GM06990 (cell line): ENCODE measurements around the gene CDKN2A.

Source experiments
- DNase-seq: peaks from one replicate; pipeline ENCODE4 v3.0.0-alpha.2; 2011; ENCODE audit not compliant: insufficient read length; ENCODE audit errors: extremely low read depth
- H3K27me3 ChIP-seq: replicated peaks from 2 replicates; pipeline ENCODE4 v1.6.0; 2011; ENCODE audit warnings: low read length; ENCODE audit not compliant: control insufficient read depth, insufficient read depth
- H3K36me3 ChIP-seq: 2 replicates; pipeline ENCODE4 v1.5.1; 2011; ENCODE audit warnings: low read length; ENCODE audit not compliant: control insufficient read depth, insufficient read depth
- H3K4me3 ChIP-seq: replicated peaks from 2 replicates; pipeline ENCODE4 v1.5.1; 2011; ENCODE audit warnings: low read depth, mild to moderate bottlenecking, control low read depth, low read length
- CTCF ChIP-seq: IDR thresholded peaks from 2 replicates; pipeline ENCODE4 v1.5.1; 2011; ENCODE audit warnings: low read length, control low read depth, mild to moderate bottlenecking, inconsistent platforms; ENCODE audit not compliant: insufficient read depth, poor library complexity, severe bottlenecking

Gene CDKN2A

GRCh38 chr9:21989440-21990189, 4.6 kb downstream of the CDKN2A start:
- no peak for TF ChIP-seq CTCF
- Histone ChIP-seq H3K36me3 (no peaks in the 10 kb centered on the region), H3K27me3 (no peaks in the 10 kb centered on the region), H3K4me3 (no peak overlapping the region)
- DNase-seq, result no peak

GRCh38 chr9:21988056-21988990, 5.9 kb downstream of the CDKN2A start:
- Histone ChIP-seq H3K4me3 (no peak overlapping the region), H3K27me3 (no peaks in the 10 kb centered on the region), H3K36me3 (no peaks in the 10 kb centered on the region)
- TF ChIP-seq CTCF, result no peak
- DNase-seq, result no peak

GRCh38 chr9:21985964-21986667, 8.1 kb downstream of the CDKN2A start:
- no peak for DNase-seq
- no peak overlapping the region for H3K4me3 ChIP-seq
- no peaks in the 10 kb centered on the region for H3K27me3 ChIP-seq
- no peaks in the 10 kb centered on the region for H3K36me3 ChIP-seq
- TF ChIP-seq CTCF, result no peak

GRCh38 chr9:21984101-21984500, 10.1 kb downstream of the CDKN2A start:
- no peak for DNase-seq
- no peak for TF ChIP-seq CTCF
- Histone ChIP-seq H3K4me3 (no peak overlapping the region), H3K36me3 (no peaks in the 10 kb centered on the region), H3K27me3 (no peaks in the 10 kb centered on the region)

- TF ChIP-seq CTCF, result no peak
- H3K27me3 ChIP-seq, result no peaks in the 10 kb centered on the region
- DNase-seq, result no peak
These were observed 10.6 kb downstream of the CDKN2A start for GRCh38 chr9:21983561-21983935.

More at GRCh38 chr9:21983561-21983935, 10.6 kb downstream of the CDKN2A start:
- no peaks in the 10 kb centered on the region for H3K36me3 ChIP-seq
- H3K4me3 ChIP-seq, result no peak overlapping the region
